ENCODE results near the gene SNAP29.
A peak's percentile ranks its signal among the peaks of the same experiment; 100 is the strongest.
"Not testable (repeated sequence)": the region's sequence is repeated elsewhere in the genome, so short reads cannot be mapped to it uniquely, and the experiment has no call there.

Gene SNAP29

GRCh38 chr22:20866736-20867135 lies 7.9 kb downstream of the SNAP29 start:
- DNase-seq (ENCODE audit: low read depth, low spot score) = no peak

GRCh38 chr22:20867179-20868024 lies 8.6 kb downstream of the SNAP29 start:
- DNase-seq (ENCODE audit: low read depth, low spot score) = no peak

GRCh38 chr22:20868025-20868962 lies 9.5 kb downstream of the SNAP29 start:
- DNase-seq (ENCODE audit: low read depth, low spot score) = no peak

- DNase-seq (ENCODE audit: low read depth, low spot score) = no peak
These were observed 10.4 kb downstream of the SNAP29 start for GRCh38 chr22:20869234-20869633.

GRCh38 chr22:20873214-20873613 lies 14.4 kb downstream of the SNAP29 start:
- no peak for DNase-seq (ENCODE audit: low read depth, low spot score)

- no peak for DNase-seq (ENCODE audit: low read depth, low spot score)
These were observed 16.5 kb downstream of the SNAP29 start for GRCh38 chr22:20875296-20875695.

GRCh38 chr22:20877715-20878114 lies 18.9 kb downstream of the SNAP29 start:
- DNase-seq (ENCODE audit: low read depth, low spot score) = no peak

- DNase-seq (ENCODE audit: low read depth, low spot score) = no peak
These were observed 22.4 kb downstream of the SNAP29 start for GRCh38 chr22:20881231-20881630.

- DNase-seq (ENCODE audit: low read depth, low spot score) = no peak
These were observed 23.3 kb downstream of the SNAP29 start for GRCh38 chr22:20881869-20882815.

GRCh38 chr22:20882855-20883254 lies 24.0 kb downstream of the SNAP29 start:
- DNase-seq (ENCODE audit: low read depth, low spot score) = no peak

- DNase-seq (ENCODE audit: low read depth, low spot score) = no peak
These were observed 25.6 kb downstream of the SNAP29 start for GRCh38 chr22:20884454-20884853.

GRCh38 chr22:20885017-20885556 lies 26.3 kb downstream of the SNAP29 start:
- no peak for DNase-seq (ENCODE audit: low read depth, low spot score)

GRCh38 chr22:20885557-20886323 lies 26.9 kb downstream of the SNAP29 start:
- peak; percentile 52 for DNase-seq (ENCODE audit: low read depth, low spot score)

- DNase-seq (ENCODE audit: low read depth, low spot score) = no peak
These were observed 28.6 kb downstream of the SNAP29 start for GRCh38 chr22:20887375-20887774.

GRCh38 chr22:20889025-20889704 lies 30.4 kb downstream of the SNAP29 start:
- no peak for DNase-seq (ENCODE audit: low read depth, low spot score)

- DNase-seq (ENCODE audit: low read depth, low spot score) = no peak
These were observed 31.2 kb downstream of the SNAP29 start for GRCh38 chr22:20889904-20890540.

- no peak for DNase-seq (ENCODE audit: low read depth, low spot score)
These were observed 32.2 kb downstream of the SNAP29 start for GRCh38 chr22:20890975-20891374.

GRCh38 chr22:20897737-20898136 lies 38.9 kb downstream of the SNAP29 start:
- DNase-seq (ENCODE audit: low read depth, low spot score) = not testable (repeated sequence)

- no peak for DNase-seq (ENCODE audit: low read depth, low spot score)
These were observed 41.1 kb downstream of the SNAP29 start for GRCh38 chr22:20899827-20900423.
